Astrocyte (in vitro differentiated cells and primary cell): ENCODE measurements around the gene SYT8.

Source experiments
- CTCF ChIP-seq: IDR thresholded peaks from 2 replicates; pipeline ENCODE4 v1.5.1; 2011; ENCODE audit warnings: low read depth, mild to moderate bottlenecking, inconsistent platforms, low read length, moderate library complexity; ENCODE audit not compliant: insufficient read depth
- EZH2 ChIP-seq: IDR thresholded peaks from 2 replicates; pipeline ENCODE4 v1.6.1; 2012; ENCODE audit warnings: mild to moderate bottlenecking, low read length, inconsistent platforms; ENCODE audit not compliant: insufficient read depth

- TF ChIP-seq CTCF (no peak), EZH2 (no peak)
Observed at GRCh38 chr11:1857064-1857463, 22.3 kb downstream of the SYT8 start.
